GM18511 (cell line): ENCODE results near the gene PRR5.
"Not testable (repeated sequence)": the region's sequence is repeated elsewhere in the genome, so short reads cannot be mapped to it uniquely, and the experiment has no call there.

Experiments used
- ATAC-seq: cut with Tn5 transposase; IDR thresholded peaks from one replicate; pipeline ENCODE4 v1.9.1; 2021; ENCODE audit warnings: mild to moderate bottlenecking, moderate library complexity; ENCODE audit not compliant: unreplicated experiment

PRR5 gene

DNA sequence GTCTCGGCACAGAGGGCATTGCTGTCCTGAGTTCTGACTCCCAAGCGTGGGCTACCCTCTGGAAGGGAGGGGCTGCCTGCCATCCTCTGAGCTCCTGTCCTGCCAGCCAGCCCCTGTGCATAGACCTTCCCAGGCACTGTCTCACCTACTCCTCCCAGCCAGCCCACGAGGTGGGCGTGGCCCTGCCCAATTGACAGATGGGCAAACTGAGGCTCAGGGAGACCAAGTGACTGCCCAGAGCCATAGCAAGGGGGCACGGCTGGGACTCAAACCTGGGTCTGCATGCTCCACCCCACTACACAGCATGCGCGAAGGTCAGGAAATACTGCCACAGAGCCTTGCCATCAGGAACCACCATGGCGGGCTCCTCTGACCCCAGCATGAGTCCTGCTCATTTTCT is 29.4 kb upstream of the PRR5 start:
- ATAC-seq: no peak

DNA sequence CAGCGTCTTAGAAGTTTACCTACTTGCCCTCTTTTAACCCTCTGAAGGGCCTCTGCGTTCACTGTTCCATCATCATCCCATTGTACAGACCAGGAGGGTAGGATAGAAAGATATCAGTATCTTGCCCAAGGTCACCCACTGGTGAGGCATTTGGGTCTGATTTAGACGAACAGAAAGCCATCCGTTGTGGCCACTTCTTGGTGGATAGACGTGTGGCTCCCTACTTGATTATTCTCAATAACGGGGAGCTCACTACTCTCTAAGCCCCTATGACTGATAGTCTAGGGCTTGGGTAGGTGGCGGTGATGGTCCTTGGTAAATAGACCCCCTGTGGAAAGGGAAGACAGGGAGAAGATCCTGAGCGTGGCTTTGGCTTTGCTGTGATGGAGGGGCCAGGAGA is 28.6 kb upstream of the PRR5 start:
- ATAC-seq: no peak

DNA sequence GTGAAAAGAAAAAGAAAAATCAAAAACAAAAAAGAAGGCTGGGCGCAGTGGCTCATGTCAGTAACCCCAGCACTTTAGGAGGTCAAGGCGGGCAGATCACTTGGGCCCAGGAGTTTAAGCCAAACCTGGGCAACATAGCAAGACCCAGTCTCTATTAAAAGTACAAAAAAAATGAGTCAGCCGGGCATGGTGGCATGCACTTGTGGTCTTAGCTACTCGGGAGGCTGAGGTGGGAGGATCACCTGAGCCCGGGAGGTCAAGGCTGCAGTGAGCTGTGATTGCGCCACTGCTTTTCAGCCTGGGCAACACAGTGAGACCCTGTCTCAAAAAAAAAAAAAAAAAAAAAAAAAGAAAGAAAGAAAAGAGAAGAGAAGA is 26.0 kb upstream of the PRR5 start:
- not testable (repeated sequence) for ATAC-seq

DNA sequence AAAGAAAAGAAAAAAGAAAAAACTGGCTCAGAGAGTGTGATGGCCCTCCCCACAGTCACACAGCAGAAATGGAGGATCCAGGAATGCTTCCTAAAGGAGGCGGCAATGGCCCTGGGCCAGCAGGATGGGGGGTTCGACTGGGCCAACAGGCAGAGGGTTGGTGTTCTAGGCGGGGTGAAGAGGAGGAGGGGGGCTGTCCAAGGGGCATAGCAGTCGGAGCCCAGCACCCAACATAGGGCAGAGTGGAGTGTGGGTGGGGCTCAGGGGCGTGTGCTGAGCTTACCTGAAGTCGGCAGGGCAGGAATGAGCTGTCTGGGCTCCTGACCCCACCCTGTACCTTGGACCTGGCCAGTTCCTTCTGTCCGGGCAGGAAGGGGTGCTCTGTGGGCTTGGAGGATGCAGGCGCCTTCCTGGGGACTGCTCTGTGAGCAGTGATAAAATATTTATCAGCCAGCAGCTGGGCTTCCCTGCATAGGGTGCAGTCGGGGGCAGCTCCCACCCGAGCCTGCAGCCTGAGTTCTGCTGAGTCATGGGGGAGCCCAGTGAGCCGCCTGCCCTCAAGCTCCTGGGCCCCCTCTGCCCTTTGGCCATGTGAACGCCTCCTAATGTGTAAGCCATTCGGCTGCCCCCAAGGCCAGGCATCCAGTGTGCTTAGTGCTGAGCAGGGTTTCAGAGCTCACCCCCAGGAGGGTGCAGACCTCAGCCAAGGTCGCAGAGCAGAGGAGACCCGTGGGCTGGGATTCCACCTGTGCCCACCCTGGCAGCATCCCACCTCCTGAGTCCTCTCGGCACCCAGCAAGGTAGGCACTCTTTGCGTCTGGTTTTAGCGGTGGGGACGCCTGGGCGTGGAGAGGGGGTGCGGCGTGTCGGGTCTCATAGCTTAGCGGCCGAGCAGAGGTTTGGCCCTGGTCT is 25.3 kb upstream of the PRR5 start:
- ATAC-seq: no peak

DNA sequence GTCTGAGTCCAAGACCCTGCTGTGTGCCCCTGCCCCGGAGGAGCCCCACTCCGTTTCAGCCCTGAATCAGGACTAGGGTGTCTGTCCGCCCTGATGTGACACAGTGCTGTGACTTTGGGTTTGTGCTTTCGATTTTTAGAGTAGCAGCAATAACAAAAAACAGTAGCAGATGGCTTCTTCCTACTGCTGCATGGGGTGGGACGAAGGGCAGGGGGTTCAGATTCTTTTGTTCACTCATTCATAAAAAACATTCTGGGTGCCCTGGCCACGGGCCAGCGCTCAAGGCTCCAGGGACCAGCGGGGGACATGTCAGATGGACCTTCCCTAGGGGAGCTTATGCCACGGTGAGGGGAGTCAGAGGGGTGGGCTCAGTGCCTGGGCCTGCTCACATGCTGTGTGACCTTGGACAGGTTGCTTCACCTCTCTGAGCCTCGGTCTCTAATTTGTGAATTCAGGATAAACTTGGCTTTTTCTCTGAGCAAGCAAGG is 24.6 kb upstream of the PRR5 start:
- no peak for ATAC-seq

DNA sequence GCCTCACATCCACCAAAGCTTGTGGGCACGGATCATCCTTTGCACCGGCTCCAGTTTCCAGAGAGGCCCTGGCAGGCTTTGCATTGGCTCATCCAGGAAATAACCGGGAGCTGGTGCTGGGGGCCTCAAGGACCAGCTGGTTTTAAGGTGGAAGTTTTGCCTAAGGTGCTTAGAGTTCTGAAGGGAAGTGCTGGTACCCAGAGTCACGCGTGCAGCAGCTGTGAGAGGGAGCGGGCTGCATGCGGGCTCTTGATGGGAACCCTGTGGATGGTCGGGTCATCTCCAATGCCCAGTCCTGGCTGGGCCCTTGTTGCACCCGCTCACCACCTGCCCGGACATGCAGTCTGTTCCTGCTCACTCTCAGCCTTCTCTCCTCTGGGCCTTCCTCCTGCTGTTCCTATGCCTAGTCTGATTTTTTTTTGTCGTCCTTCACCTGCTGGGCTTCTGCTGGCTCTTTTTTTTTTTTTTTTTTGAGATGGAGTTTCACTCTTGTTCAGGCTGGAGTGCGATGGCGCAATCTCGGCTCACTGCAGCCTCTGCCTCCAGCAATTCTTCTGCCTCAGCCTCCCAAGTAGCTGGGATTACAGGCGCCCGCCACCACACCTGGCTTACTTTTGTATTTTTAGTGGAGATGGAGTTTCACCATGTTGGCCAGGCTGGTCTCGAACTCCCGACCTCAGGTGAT is 24.0 kb upstream of the PRR5 start:
- ATAC-seq: no peak

DNA sequence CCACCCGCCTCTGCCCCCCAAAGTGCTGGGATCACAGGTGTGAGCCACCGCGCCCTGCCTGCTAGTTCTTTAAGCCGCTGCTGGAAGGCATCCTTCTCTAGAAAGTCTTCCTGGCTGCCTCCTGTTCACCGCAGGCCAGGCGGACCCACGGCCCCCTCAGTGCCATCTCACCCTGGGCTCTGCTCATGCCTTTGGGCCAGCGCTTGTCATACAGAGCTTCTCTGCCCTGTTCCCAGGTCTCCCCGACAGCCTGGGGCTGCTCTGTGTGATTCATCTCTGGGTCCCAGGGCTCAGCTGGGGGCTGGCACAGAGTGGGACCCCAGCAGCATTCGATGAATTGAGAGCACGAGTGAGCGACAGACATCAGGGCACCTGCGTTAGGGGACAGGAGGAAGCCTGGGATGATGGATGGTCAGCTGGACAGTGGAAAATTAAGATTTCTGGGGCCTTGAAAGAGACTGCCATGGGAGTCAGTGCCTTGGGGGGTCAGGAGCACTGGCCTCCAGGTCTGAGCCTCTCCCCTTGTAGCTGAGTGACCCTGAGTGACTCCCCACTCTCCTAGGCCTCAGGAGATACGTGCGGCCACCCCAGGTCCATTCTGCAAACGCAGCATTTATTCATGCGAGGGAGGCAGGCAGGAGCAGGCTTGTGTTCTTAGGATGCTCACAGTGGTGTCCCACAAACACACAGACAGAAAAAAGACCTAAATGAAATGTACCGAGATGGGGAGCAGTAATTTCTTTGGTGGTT is 23.3 kb upstream of the PRR5 start:
- no peak for ATAC-seq

DNA sequence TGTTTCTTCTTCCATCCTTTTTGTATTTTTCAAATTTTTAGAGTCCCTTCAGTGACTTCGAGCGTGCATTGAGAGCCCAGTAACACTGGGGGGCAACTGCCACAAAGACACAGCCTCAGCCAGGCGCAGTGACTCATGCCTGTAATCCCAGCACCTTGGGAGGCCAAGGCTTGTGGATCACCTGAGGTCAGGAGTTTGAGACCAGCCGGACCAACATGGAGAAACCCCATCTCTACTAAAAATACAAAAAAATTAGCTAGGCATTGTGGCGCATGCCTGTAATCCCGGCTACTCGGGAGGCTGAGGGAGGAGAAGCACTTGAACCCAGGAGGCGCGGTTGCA is 22.7 kb upstream of the PRR5 start:
- ATAC-seq: not testable (repeated sequence)

DNA sequence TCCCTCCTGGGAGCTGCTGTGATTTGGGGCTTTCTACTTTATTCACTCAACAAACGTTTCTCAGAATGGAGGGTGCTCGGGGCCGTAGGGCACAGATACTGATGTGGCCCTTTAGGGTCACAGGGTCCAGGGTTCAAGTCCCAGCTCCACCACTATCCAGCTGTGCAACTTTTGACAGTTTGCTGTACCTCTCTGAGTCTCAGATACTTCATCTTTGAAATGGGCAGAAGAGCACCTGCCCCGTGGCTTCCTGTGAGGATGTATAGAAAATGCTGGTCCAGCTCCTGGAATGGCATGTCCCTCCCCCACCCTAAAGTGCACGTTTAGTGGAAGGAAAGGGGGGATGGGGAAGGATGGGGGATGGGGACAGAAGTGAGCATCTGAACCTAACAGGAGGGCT is 21.9 kb upstream of the PRR5 start:
- ATAC-seq: no peak

DNA sequence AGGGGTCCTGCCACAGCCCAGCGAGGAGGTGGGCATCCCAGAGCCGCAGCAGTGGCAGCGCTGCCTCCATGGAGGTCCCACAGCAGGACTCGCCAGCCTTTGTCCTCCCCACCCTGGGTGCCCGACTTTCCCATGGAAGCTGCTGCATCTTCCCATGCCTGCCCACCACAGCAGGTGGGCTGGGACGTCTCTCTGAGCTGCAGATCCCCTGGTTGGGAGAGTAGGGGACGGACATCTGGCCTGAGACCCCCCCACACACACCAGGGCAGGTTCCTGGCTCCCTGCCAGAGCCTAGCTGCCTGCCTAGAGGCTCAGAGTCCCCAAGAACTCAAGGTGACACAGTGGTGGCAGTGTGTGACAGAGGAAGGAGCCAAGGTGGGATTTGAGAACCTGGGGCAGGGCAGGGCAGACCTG is 21.5 kb upstream of the PRR5 start:
- no peak for ATAC-seq

DNA sequence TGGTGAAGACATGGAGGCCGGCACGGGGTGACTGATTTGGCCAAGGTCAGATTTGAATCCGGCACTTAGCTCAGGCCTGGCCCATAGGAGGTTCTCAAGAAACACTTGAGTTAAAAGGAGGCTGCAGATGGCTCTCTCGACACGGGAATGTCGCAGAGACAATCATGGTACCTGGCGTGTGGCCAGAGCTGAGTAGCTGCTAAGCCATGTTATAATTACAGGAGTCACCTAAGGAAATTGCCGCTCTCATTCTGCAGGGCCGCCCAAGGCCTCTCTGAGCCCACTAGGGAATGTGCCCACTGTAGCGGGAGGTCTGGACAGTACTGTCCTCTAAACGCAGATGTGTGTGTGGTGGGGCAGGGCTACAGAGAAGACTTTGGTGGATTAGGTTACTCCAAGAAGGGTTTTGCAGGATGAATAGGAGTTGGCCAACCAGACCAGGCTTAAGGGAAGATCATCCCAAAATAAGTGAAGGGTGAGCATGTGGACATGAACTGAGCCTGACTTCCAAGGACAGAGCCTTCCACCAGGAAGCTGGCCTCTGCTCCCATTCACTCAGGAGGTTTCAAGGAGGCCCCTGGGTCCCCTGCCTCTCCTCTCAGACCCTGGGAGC is 19.3 kb upstream of the PRR5 start:
- no peak for ATAC-seq

DNA sequence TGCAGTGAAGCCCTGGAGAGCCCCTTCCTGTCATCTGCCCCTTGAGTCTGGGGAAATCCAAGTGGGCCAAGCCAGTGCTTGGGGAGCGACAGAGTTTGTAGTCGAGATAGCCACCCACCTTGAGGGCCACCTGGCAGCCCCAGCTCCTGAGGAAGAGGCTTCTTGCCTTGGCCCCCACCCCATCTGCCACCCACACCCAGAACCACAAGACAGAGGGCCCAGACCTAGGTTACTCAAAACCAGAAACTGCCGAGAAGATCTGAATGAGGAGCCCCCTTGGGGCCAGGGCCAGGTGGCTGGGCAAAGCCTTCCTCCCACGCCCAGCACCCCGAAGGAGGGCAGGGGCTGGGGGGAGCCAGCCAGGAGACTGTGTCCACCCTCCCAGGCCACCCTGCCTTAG is 18.8 kb upstream of the PRR5 start:
- ATAC-seq: peak; percentile 46

DNA sequence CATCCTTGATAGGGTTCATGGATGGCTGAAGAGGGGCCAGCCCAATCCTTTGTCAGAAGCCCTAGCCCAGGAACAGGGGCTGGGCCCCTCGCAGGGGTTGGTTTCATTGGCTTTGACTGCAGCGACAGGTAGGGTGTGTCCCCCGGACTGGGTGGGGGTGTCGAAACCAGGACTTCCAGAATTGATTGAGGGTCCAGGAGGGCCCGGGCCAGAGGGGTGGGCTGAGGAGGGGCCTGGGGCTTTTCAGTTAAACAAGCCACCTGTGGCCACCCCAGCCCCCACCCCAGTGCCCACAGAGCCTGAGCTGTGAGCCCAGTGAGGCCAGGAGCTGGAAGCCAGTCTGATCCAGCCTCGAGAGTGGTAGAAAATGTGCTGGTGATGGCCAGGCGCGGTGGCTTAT is 18.1 kb upstream of the PRR5 start:
- no peak for ATAC-seq

DNA sequence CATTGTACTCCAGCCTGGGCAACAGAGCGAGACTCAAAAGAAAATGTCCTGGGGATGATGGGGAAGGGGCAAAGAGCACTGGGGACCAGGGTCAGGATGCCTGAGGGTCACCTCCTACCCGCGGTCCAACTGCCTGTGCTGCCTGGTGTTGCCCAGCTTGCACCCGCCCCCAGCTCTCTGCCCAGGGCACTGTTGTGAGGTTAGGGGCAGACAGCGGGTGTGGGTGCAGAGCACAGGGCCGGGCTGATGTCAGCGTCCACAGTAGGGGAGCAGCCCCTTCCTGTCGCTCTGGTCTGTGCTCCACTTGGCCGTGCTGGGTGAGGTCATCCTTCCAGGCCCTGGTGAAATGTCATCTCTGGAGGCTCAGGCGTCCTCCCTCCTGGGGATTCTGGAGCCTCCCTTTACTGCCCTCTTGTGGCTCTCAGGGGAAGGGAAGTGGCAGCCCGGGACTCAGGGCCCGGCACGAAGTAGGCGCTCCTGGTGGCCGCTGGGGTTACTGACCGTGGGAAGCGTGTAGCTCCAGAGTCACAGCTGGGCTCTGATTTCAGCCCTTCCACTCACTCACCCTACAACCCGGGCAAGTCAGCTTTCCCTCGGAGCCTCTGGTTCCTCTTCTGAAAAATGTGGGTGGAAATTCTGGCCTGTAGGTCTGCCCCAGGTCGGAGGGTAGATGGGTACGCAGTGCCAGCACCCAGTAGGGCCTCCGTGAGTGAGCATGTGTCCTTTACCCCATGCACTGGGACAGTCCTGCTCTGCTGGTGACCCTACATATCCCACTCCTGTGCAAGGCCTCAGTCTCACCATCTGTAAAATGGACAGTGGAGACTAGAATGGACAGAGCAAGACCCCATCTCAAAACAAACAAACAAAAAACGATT is 17.3 kb upstream of the PRR5 start:
- peak; percentile 53 for ATAC-seq

DNA sequence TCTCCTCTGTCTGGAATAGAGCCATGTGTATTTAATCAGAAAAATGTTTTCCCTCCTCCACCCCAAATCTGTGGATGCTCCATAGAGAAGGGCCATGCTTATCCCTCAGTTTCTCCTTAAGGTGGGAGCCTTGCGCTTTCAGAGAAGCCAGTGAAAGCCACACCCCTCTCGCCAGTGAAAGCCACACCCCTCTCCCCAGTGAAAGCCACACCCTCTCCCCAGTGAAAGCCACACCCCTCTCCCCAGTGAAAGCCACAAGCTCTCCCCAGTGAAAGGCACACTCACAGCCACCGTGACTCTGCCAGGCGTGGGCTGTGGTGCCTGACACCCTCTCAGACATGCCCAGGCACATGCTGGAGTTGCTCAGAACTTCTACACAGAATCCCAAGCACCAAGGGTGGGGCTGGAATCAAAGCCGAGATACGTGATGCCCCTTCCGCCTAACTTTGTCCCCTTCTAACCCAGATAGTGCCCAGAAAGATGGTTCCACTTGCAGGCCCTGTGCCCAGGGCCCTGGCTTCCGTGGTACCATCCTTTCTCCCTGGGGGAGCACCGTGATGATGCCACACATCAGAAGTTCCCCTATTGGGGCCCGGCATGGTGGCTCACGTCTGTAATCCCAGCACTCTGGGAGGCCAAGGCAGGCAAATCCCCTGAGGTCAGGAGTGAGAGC is 16.5 kb upstream of the PRR5 start:
- no peak for ATAC-seq

DNA sequence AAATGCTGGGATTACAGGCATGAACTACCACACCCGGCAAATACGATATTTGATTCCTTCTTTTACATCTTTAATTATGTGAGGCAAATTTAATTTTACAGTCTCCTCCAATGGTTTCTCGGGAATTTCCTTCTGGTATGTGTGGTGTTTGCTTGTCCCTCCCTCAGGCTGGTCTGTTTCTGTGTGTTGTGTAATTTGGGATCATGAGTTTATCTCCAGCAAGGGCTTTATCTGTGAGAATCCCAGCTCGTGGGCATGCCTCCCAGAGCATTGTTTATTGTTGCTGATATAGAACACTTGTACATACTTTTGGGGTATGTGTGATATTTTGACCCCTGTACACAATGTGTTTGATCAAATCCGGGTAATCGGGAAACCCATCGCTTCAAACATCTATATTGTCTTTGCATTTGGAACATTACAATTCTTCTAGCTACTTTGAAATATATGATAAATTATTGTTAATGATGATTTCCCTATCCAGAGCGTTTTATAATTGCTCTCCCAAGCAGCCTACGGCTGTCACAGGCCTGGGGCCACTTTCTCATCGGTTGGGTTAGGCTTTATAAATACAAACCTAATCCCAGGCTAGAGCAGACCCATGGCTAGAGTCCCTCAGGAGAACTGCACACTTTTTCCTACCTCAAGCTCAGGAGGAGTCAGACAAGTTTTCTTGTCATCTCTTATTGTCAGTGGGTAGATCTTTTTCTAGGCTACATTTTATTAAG is 15.0 kb upstream of the PRR5 start:
- ATAC-seq: no peak

DNA sequence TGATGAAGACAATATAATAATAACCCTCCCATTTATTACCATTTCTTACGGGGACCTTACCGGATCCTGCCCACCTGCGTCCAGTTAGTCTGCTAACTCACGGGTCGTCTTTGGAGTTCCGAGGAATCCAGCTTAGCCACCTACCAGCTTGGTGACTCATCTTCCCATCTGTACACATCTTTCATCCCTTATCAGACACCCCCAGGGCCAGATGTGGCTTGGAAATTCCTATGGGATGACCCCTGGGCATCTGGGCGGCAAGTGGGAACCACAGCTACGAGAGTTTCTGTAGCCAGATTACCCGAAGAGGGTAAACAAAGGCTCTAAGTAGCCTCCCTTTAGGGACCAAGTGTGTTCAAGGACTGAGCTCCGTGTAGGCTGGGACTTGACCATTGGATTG is 12.8 kb upstream of the PRR5 start:
- no peak for ATAC-seq

DNA sequence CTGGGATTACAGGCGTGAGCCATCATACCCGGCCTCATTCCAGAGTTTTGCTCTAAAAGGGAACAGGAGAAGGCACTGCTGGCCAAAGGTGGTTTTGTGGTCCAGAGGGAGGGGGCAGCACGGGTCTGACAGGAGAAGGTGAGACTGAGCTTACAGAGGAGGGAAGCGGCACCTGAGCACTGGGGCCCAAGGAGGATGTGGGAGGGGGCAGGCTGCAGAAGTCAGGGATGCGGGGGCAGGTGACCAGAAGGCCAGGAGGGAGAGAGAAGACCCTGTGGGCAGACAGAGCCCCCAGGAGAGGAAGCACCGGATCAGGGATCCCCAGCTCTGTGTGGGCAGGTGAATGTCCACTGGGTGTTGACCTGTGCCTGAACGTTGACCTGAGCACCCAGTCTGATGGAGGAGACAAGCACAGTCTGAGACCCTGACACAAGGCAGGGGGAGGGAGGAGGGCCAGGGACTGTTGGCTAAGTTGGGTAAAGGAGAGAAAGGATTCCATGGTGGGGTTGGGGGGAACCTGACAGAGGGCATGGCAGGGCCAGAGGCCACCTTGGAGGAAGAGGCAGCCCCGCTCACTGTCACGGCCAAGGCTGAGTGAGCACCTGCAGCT is 12.0 kb upstream of the PRR5 start:
- ATAC-seq: no peak
